Peyer's patch (tissue), 4 donors: ENCODE data around the gene CYP39A1.

Experiments
- CTCF ChIP-seq, 6 experiments: fragments of 450-650 bp in 4 of 6; fragments of 200-600 bp in 2 of 6; sonication (generic) in 1 of 6; IDR thresholded peaks; one replicate each; pipeline ENCODE4 v1.5.1; 2017 to 2019; ENCODE audit warnings: antibody characterized with exemption in 6 of 6, mild to moderate bottlenecking in 3 of 6, moderate library complexity in 1 of 6
- POLR2A ChIP-seq, 2 donors: fragments of 450-650 bp; IDR thresholded peaks; one replicate each; pipeline ENCODE4 v1.5.1; 2017; ENCODE audit warnings: antibody characterized with exemption in 2 of 2, mild to moderate bottlenecking in 2 of 2, moderate library complexity in 2 of 2

- no peak for TF ChIP-seq CTCF (IDR thresholded peaks at IDR 0.05)
- TF ChIP-seq POLR2A (IDR thresholded peaks at IDR 0.05) = no peak
Measured at GRCh38 chr6:46592046-46592445, 60.6 kb downstream of the CYP39A1 start.
